ENCODE data around the gene SLC38A9.
"Not testable (repeated sequence)": the region's sequence is repeated elsewhere in the genome, so short reads cannot be mapped to it uniquely, and the experiment has no call there.

SLC38A9 gene

GRCh38 chr5:55702598-55703345 is 9.4 kb downstream of the SLC38A9 start:
- DNase-seq = no peak

GRCh38 chr5:55701462-55702103 is 10.5 kb downstream of the SLC38A9 start:
- DNase-seq = no peak

- DNase-seq = no peak
These were observed 11.4 kb downstream of the SLC38A9 start for GRCh38 chr5:55700745-55701144.

GRCh38 chr5:55699041-55699688 is 13.0 kb downstream of the SLC38A9 start:
- no peak for DNase-seq

- not testable (repeated sequence) for DNase-seq
These were observed 15.4 kb downstream of the SLC38A9 start for GRCh38 chr5:55696704-55697103.

GRCh38 chr5:55694152-55694830 is 17.8 kb downstream of the SLC38A9 start:
- no peak for DNase-seq

- DNase-seq = no peak
These were observed 19.6 kb downstream of the SLC38A9 start for GRCh38 chr5:55692509-55692908.

GRCh38 chr5:55692106-55692417 is 20.1 kb downstream of the SLC38A9 start:
- no peak for DNase-seq

GRCh38 chr5:55691265-55692105 is 20.6 kb downstream of the SLC38A9 start:
- peak; percentile 59 for DNase-seq

- DNase-seq = no peak
These were observed 30.1 kb downstream of the SLC38A9 start for GRCh38 chr5:55682071-55682470.

- DNase-seq = no peak
These were observed 30.8 kb downstream of the SLC38A9 start for GRCh38 chr5:55681301-55681700.

- no peak for DNase-seq
These were observed 31.8 kb downstream of the SLC38A9 start for GRCh38 chr5:55680353-55680752.

GRCh38 chr5:55679556-55679955 is 32.6 kb downstream of the SLC38A9 start:
- DNase-seq = no peak

- DNase-seq = no peak
These were observed 37.0 kb downstream of the SLC38A9 start for GRCh38 chr5:55675119-55675518.

GRCh38 chr5:55674340-55674739 is 37.8 kb downstream of the SLC38A9 start:
- no peak for DNase-seq

- DNase-seq = no peak
These were observed 39.6 kb downstream of the SLC38A9 start for GRCh38 chr5:55672477-55672911.

GRCh38 chr5:55671975-55672374 is 40.1 kb downstream of the SLC38A9 start:
- DNase-seq = no peak

GRCh38 chr5:55668356-55668755 is 43.8 kb downstream of the SLC38A9 start:
- no peak for DNase-seq

GRCh38 chr5:55667938-55668337 is 44.2 kb downstream of the SLC38A9 start:
- no peak for DNase-seq

- DNase-seq = no peak
These were observed 47.1 kb downstream of the SLC38A9 start for GRCh38 chr5:55665065-55665464.

- no peak for DNase-seq
These were observed 54.7 kb downstream of the SLC38A9 start for GRCh38 chr5:55657443-55657842.

GRCh38 chr5:55650386-55650785 is 61.7 kb downstream of the SLC38A9 start:
- no peak for DNase-seq

- no peak for DNase-seq
These were observed 62.2 kb downstream of the SLC38A9 start for GRCh38 chr5:55649963-55650362.

All from NCI-H2029 treated with DMSO at 0.1 percent for 48 hours (cell line).